Stimulated activated naive B cell treated with anti-CD40 and anti-IgM and Interleukin-4, amounts not matched to agents 10 μg/mL and 1 μg/mL and 100 μg/mL, for 72 hours (primary cell): Measurements from ENCODE around the gene TEX101.

ENCODE experiments used
- ATAC-seq, 2 donors: fragments of 150-1000 bp; cut with Tn5 transposase; replicated peaks; 2 replicates each; pipeline ENCODE4 v1.10.0; 2021; ENCODE audit warnings: moderate library complexity in 1 of 2
- DNase-seq: peaks from one replicate; pipeline ENCODE4 v3.0.0; 2021
- H3K27ac Mint-ChIP-seq: one replicate; pipeline ENCODE4 v1.8.0; 2022; ENCODE audit warnings: mild to moderate bottlenecking, mixed read lengths
- H3K27me3 Mint-ChIP-seq, 2 donors: one replicate each; pipeline ENCODE4 v1.8.0; 2022; ENCODE audit warnings: mixed read lengths in 2 of 2
- H3K36me3 Mint-ChIP-seq, 2 donors: one replicate each; pipeline ENCODE4 v1.8.0; 2022; ENCODE audit warnings: mixed read lengths in 2 of 2, mild to moderate bottlenecking in 1 of 2
- H3K4me1 Mint-ChIP-seq, 2 donors: one replicate each; pipeline ENCODE4 v1.8.0; 2022; ENCODE audit warnings: mixed read lengths in 2 of 2, mild to moderate bottlenecking in 1 of 2
- H3K4me3 Mint-ChIP-seq, 2 donors: one replicate each; pipeline ENCODE4 v1.8.0; 2022; ENCODE audit warnings: mild to moderate bottlenecking in 2 of 2, mixed read lengths in 2 of 2, moderate library complexity in 1 of 2
- H3K9me3 Mint-ChIP-seq, 2 donors: one replicate each; pipeline ENCODE4 v1.8.0; 2022; ENCODE audit warnings: mixed read lengths in 2 of 2, mild to moderate bottlenecking in 1 of 2

Gene TEX101

DNA sequence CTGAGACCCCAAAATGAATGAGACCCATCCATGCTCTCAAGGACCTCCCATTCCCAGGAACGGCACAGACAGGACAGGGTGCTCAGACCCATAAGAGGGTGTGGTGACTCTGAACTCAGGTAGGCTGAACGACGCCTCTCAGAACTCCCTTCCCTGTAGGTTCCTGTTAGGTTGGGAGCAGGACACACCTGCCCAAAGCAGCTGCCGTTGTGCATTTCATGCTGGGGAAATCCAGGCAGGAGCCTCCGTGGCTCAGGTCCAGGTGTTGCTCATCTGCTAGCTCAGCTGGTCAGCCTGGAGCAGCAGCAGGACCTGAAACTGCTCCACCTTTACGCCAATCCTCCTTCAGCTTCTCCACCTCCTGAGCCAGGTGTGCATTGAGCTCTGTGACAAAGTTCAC is 19.1 kb upstream of the TEX101 start:
- Mint-ChIP-seq H3K36me3 (no peaks in the 10 kb centered on the region), H3K9me3 (peaks cover 0 to 2% of the 10 kb centered on the region in 2 donors), H3K4me3 (no peak overlapping the region), H3K4me1 (no peaks in the 10 kb centered on the region), H3K27me3 (peaks cover 21 to 24% of the 10 kb centered on the region in 2 donors), H3K27ac (no peak overlapping the region)
- ATAC-seq, result no peak
- DNase-seq, result no peak

DNA sequence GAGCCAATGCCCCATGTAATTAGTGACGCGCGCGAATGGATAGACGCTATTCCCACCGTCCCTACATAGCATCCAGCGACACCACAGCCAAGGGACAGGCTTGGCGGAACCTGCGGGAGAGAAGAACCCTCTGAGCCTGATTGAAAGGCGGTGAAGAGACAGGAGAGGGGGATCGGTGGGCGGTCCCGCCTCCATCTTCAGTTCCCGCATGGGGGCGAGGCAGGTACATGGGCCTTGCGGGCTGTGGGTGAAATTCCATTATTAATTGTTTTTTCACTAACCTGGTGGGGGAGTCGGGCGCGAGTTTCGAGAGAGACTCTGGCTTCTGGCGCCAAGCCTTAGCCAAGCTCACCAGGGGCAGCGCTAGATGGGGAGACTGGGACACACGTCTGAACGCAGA is 8.4 kb upstream of the TEX101 start:
- H3K27ac Mint-ChIP-seq, result no peak overlapping the region
- H3K4me3 Mint-ChIP-seq, result no peak overlapping the region
- no peak for ATAC-seq
- no peak for DNase-seq
- H3K27me3 Mint-ChIP-seq, result peaks cover 16 to 20% of the 10 kb centered on the region in 2 donors
- peaks cover 3 to 4% of the 10 kb centered on the region in 2 donors for H3K9me3 Mint-ChIP-seq
- peaks cover 0 to 2% of the 10 kb centered on the region in 2 donors for H3K36me3 Mint-ChIP-seq
- H3K4me1 Mint-ChIP-seq, result no peaks in the 10 kb centered on the region

DNA sequence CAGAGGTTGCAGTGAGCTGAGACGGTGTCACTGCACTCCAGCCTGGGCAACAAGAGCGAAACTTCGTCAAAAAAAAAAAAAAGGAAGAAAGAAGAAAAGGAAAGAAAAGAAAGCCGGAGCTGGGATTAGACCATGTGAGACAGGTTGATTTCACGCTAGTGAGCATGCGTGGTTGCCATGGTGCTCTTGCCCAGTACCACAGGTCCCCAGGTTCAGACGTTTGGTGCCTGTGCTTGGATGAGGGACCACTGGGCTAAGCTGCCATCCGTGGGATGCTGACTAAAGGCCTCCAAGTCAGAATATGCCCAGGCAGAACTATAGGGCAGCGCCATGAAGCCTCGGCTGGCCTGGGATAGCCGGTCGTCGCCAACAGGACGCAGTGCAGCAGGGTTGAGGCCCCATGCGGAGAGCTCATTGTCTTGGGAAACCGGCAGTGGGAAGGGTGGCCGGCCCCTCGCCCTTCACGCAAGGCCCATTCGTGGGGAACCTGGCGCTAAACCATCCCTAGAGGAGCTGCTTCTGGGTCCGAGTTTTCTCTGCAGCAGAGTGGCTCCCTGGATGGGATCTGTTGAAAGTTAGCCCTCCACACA is 7.2 kb upstream of the TEX101 start:
- Mint-ChIP-seq H3K27ac (no peak overlapping the region), H3K4me1 (no peaks in the 10 kb centered on the region), H3K36me3 (peaks cover 0 to 2% of the 10 kb centered on the region in 2 donors), H3K9me3 (peaks cover 3 to 4% of the 10 kb centered on the region in 2 donors), H3K4me3 (no peak overlapping the region), H3K27me3 (peaks cover 16 to 20% of the 10 kb centered on the region in 2 donors)
- no peak for ATAC-seq
- DNase-seq, result no peak

DNA sequence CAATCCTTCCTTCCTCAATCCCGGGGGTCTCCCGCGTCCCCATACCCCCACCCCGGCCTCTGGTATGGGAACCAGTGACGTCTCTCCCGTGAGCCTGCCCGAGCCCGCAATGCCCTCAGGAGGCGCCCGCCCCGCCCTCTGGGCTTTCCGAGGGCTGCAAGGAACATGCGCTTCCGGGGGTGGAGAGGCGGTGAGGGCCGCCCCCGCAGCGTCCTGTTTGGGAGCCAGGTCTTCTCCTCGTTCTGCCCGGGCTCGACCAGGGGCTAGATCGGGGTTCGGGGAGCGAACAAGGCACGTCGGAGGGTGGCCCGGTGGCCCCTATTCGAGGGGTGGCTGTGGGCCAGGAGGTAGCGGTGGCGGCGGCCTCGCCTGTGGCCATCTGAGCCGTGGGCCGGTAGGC is 6.6 kb upstream of the TEX101 start:
- Mint-ChIP-seq H3K4me1 (no peaks in the 10 kb centered on the region), H3K27me3 (peaks cover 13 to 20% of the 10 kb centered on the region in 2 donors), H3K4me3 (no peak overlapping the region), H3K9me3 (peaks cover 3 to 4% of the 10 kb centered on the region in 2 donors), H3K36me3 (peaks cover 0 to 2% of the 10 kb centered on the region in 2 donors), H3K27ac (no peak overlapping the region)
- DNase-seq, result no peak
- no peak for ATAC-seq

DNA sequence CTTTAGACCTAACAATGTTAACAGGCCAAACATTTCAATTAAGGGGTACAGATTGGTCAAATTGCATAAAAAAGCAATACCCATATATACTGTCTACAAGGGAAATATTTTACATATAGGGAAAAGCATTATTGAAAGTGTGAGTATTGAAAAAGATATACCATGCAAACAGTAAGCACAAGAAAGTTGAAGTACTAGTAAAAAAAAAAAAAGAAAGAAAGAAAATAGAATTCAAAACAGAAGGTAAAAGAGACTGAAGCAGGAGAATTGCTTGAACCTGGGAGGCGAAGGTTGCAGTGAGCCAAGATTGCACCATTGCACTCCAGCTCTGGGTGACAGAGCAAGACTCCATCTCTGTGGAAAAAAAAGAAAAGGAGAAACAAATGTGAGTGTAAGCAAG is 5.3 kb upstream of the TEX101 start:
- H3K9me3 Mint-ChIP-seq, result peaks cover 3 to 4% of the 10 kb centered on the region in 2 donors

DNA sequence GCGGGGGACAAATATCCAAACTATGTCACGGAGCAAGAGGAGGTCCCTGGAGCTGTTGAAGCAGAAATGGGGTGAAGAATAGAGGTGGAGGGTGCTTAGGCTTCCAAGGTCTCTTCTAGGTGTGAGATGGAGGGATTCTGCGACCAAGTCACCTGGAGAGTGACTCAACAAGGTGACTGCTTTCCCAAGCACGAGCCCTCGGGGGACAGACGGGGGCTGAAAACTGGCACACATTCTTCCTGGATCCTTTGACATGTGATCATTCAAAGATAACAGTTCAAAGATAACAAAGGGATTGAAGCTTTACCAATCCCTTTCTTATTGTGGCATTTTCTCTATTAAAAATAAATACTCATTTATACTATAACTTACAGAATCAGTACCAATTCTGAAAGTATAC is 2.2 kb upstream of the TEX101 start:
- Mint-ChIP-seq H3K4me1 (peaks cover 5 to 9% of the 10 kb centered on the region in 2 donors), H3K36me3 (no peaks in the 10 kb centered on the region), H3K4me3 (no peak overlapping the region), H3K27ac (no peak overlapping the region), H3K27me3 (peaks cover 4 to 10% of the 10 kb centered on the region in 2 donors), H3K9me3 (peaks cover 3 to 4% of the 10 kb centered on the region in 2 donors)
- DNase-seq (no peak), ATAC-seq (no peak)

More for the DNA sequence above, 5.3 kb upstream of the TEX101 start:
- Mint-ChIP-seq H3K36me3 (peaks cover 0 to 2% of the 10 kb centered on the region in 2 donors), H3K4me1 (no peaks in the 10 kb centered on the region), H3K27ac (no peak overlapping the region), H3K4me3 (no peak overlapping the region), H3K27me3 (peaks cover 11 to 20% of the 10 kb centered on the region in 2 donors)
- DNase-seq (no peak), ATAC-seq (no peak)

DNA sequence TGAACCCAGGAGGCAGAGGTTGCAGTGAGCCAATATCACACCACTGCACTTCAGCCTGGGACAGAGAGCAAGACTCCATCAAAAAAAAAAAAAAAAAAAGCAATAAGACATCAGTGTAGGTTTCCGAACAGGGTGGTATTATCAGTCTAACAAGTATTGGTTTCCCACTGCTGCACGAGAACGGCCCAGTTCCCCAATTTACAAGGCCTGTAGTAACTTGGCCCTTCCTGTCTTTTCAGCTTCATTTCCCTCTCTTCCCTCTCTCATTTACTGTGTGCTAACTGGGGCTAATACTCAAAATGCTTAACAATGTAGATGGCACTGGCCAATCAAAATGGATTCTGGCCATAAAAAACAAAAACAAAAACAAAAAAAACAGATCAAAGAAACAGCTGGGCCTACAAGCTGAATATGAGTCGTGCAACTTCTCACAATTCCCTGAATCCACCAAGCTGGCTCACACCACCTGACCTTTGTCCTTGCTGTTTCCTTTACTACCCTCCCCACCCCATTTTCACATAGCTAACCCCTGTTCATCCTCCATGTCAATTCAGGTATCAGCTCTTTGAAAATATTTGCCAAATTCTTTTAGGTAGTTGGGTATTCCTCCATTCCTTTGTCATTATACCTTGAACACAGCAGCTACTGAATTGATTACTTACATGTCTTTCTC is 2.4 kb downstream of the TEX101 start:
- Mint-ChIP-seq H3K27ac (no peak overlapping the region), H3K36me3 (no peaks in the 10 kb centered on the region), H3K4me3 (no peak overlapping the region), H3K9me3 (no peaks in the 10 kb centered on the region), H3K4me1 (peaks cover 6 to 14% of the 10 kb centered on the region in 2 donors), H3K27me3 (peaks cover 4 to 6% of the 10 kb centered on the region in 2 donors)
- no peak for DNase-seq
- peak; percentile 55 to 64 for ATAC-seq

DNA sequence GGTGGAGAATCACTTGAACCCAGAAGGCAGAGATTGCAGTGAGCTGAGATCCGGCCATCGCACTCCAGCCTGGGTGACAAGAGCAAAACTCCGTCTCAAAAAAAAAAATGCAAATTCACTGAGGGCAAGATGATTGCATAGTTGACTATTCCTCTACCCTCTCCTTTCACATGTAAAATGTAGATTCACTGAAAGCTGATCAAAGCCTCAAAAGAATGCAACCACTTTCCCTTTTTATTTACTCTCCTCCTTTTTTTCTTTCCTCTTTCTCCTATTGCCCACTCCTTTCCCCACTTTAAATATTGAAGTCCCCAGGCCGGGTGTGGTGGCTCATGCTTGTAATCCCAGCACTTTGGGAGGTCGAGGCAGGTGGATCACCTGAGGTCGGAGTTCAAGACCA is 6.3 kb downstream of the TEX101 start:
- Mint-ChIP-seq H3K27ac (no peak overlapping the region), H3K4me3 (no peak overlapping the region), H3K36me3 (no peaks in the 10 kb centered on the region), H3K4me1 (peaks cover 6 to 15% of the 10 kb centered on the region in 2 donors), H3K9me3 (no peaks in the 10 kb centered on the region), H3K27me3 (peaks cover 4 to 17% of the 10 kb centered on the region in 2 donors)
- ATAC-seq (no peak), DNase-seq (no peak)

DNA sequence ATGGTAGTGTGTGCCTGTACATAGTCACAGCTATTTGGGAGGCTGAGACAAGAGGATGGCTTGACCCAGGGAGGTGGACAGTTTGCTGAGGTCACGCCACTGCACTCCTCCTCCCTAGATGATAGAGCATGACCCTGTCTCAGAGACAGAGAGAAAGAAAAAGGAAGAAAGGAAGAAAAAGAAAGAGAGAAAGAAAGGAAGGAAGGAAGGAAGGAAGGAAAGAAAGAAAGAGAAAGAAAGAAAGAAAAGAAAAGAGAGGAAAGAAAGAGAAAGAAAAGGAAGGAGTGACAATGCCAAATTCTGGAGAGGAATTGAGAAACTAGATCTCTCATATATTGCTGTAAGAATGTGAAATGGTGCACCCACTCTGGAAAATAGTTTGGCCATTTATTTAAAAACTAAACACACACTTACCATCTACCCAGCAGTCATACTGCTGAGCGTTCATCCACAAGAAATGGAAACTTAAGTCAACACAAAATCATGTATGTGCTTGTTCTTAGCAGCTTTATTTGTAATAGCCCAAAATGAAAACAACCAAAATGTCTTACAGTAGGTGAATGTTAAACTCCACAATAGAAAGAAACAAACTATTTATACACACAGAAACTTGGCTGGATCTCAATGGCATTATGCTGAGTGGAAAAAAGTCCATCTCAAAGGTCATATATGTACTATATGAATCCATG is 7.5 kb downstream of the TEX101 start:
- Mint-ChIP-seq H3K27ac (no peak overlapping the region), H3K4me1 (peaks cover 2 to 10% of the 10 kb centered on the region in 2 donors), H3K27me3 (peaks cover 4 to 24% of the 10 kb centered on the region in 2 donors), H3K4me3 (no peak overlapping the region), H3K36me3 (no peaks in the 10 kb centered on the region), H3K9me3 (no peaks in the 10 kb centered on the region)
- DNase-seq, result no peak
- ATAC-seq, result no peak

DNA sequence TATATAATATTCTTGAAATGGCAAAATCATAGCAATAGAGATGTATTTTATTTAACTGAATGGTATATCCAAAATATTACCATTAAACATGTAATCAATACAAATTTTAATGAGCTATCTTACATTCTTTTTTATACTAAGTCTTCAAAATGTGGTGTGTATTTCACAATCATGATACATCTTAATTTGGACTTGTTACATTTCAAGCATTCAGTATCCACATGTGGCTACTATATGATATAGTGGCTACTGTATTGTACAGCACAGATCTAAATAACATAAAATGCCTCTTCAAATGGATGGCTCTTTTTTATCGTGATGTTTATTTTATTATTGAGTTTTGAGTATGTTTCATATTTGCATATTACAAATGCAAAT is 8.0 kb downstream of the TEX101 start:
- no peak overlapping the region for H3K4me3 Mint-ChIP-seq
- ATAC-seq (no peak), DNase-seq (no peak)
- H3K9me3 Mint-ChIP-seq, result no peaks in the 10 kb centered on the region
- peaks cover 0 to 6% of the 10 kb centered on the region in 2 donors for H3K4me1 Mint-ChIP-seq
- H3K36me3 Mint-ChIP-seq, result no peaks in the 10 kb centered on the region
- no peak overlapping the region for H3K27ac Mint-ChIP-seq
- peaks cover 4 to 24% of the 10 kb centered on the region in 2 donors for H3K27me3 Mint-ChIP-seq

DNA sequence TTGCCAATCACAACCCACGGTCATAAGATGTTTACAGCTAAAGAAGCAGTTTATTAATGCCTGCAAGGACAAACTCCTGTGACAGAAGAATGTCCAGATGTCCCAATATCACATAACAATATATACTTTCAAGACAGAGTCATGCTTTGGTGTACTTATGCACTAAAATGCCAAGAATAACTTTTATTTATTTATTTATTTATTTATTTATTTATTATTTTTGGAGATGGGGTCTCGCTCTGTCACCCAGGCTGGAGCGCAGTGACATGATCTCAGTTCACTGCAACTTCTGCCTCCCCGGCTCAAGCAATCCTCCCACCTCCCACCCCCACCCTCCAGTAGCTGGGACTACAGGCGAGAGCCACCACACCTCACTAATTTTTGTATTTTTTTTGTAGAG is 9.1 kb downstream of the TEX101 start:
- Mint-ChIP-seq H3K27ac (no peak overlapping the region), H3K27me3 (peaks cover 4 to 24% of the 10 kb centered on the region in 2 donors), H3K9me3 (no peaks in the 10 kb centered on the region), H3K4me3 (no peak overlapping the region), H3K36me3 (no peaks in the 10 kb centered on the region), H3K4me1 (peaks cover 0 to 6% of the 10 kb centered on the region in 2 donors)
- ATAC-seq (no peak), DNase-seq (no peak)

DNA sequence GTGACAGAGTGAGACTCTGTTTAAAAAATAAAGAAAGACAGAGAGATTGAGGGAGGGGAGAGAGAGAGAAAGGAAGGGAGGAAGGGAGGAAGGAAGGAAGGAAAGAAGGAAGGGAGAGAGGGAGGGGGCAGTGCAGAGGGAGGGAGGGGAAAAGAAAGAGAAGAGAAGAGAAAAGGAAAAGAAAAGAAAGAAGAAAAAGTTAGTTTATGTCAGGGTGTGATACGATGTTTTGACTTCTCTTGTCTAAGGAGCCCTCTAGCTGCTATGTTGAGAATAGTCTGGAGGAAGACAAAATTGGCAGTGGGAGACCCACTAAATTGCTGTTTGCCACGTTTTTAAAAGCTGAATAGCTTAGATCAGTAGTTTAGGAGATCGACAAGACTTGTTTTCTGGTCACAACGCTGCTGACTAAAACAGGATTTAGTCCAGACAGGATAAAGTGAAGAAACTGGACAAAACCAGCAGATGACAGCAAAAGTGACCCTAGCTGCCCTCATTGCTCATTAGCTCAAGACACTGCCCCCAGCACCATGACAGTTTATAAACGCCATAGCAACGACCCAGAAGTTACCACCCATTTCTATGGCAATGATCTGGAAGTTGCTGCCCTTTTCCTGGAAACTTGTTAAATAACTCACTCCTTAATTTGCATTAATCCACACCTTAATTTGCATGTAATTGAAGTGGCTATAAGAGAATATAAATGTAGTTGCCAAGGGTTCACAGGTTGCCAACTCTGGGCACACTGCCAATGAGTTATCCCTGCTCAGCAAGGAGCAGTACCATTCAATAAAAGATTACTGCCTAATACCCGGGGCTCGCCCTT is 11.1 kb downstream of the TEX101 start:
- Mint-ChIP-seq H3K36me3 (no peaks in the 10 kb centered on the region), H3K9me3 (no peaks in the 10 kb centered on the region), H3K27me3 (peaks cover 0 to 24% of the 10 kb centered on the region in 2 donors), H3K27ac (no peak overlapping the region), H3K4me1 (peaks cover 0 to 14% of the 10 kb centered on the region in 2 donors), H3K4me3 (no peak overlapping the region)
- DNase-seq (no peak), ATAC-seq (peak in 1 of 2 donors; percentile 46)

DNA sequence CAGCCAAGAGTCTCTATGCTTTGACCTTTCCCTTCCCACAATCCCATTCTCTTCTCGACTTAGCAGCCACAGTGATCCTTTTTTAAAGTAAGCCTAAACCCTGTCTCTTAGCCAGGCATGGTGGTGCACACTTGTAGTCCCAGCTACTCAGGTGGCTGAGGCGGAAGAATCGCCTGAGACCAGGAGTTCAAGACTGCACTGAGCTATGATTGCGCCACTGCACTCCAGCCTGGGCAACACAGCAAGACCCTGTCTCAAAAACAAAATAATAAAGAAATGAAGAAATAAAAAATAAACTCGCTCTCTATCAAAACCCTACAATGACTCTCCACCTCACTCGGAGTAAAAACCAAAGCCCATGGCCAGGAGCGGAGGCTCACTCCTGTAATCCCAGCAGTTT is 14.7 kb downstream of the TEX101 start:
- no peaks in the 10 kb centered on the region for H3K36me3 Mint-ChIP-seq
- H3K9me3 Mint-ChIP-seq, result no peaks in the 10 kb centered on the region
- DNase-seq (no peak), ATAC-seq (no peak)
- H3K4me1 Mint-ChIP-seq, result peaks cover 2 to 18% of the 10 kb centered on the region in 2 donors
- no peak overlapping the region for H3K27ac Mint-ChIP-seq
- peaks cover 0 to 17% of the 10 kb centered on the region in 2 donors for H3K27me3 Mint-ChIP-seq
- H3K4me3 Mint-ChIP-seq, result no peak overlapping the region

DNA sequence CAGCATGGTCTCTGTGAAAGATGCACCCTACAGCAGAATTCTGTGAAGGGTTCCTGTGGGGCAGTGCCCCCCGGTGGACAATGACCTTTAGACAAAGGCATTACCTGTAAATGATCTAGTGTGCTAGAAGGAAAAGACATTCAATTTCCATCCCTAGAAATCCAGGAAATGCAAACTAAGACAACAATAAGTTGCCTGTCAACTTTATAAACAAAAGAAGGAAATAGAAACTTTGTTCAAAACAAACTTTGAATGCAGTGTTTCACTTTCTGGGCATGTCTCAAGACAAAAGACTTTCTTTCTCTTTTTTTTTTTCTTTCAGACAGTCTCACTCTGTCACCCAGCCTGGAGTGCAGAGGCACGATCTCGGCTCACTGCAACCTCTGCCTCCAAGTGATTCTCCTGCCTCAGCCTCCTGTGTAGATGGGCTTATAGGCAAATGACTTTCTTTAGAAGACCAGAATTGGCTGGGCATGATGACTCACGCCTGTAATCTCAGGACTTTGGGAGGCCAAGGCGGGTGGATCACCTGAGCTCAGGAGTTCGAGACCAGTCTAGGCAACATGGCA is 15.5 kb downstream of the TEX101 start:
- Mint-ChIP-seq H3K36me3 (no peaks in the 10 kb centered on the region), H3K9me3 (no peaks in the 10 kb centered on the region), H3K4me1 (peaks cover 2 to 18% of the 10 kb centered on the region in 2 donors), H3K27ac (no peak overlapping the region), H3K4me3 (no peak overlapping the region), H3K27me3 (peaks cover 0 to 13% of the 10 kb centered on the region in 2 donors)
- DNase-seq, result no peak
- peak in 1 of 2 donors; percentile 25 for ATAC-seq
